DND-41 (cell line): ENCODE data around the gene CYB561.

Experiments used
- CTCF ChIP-seq: IDR thresholded peaks from 2 replicates; pipeline ENCODE4 v1.5.1; 2012; ENCODE audit warnings: borderline replicate concordance, low read length, moderate library complexity, mild to moderate bottlenecking; ENCODE audit not compliant: poor library complexity, severe bottlenecking; ENCODE audit errors: extremely low read depth
- EZH2 ChIP-seq: IDR thresholded peaks from 3 replicates; pipeline ENCODE4 v1.6.1; 2012; ENCODE audit warnings: borderline replicate concordance, low read depth, mild to moderate bottlenecking, moderate library complexity, low read length, inconsistent platforms; ENCODE audit not compliant: severe bottlenecking

GRCh38 chr17:63480826-63481487, 34.9 kb upstream of the CYB561 start:
- TF ChIP-seq CTCF, result no peak
- no peak for TF ChIP-seq EZH2
